ENCODE measurements around the gene RSPH9. TPM values are rescaled to one million over a fixed set of nuclear protein-coding genes. Genes with fewer than 3 reads are reported as not detected.

Gene RSPH9
- total RNA-seq, 1 experiment from 2014 or later: 0.28 TPM

DNA sequence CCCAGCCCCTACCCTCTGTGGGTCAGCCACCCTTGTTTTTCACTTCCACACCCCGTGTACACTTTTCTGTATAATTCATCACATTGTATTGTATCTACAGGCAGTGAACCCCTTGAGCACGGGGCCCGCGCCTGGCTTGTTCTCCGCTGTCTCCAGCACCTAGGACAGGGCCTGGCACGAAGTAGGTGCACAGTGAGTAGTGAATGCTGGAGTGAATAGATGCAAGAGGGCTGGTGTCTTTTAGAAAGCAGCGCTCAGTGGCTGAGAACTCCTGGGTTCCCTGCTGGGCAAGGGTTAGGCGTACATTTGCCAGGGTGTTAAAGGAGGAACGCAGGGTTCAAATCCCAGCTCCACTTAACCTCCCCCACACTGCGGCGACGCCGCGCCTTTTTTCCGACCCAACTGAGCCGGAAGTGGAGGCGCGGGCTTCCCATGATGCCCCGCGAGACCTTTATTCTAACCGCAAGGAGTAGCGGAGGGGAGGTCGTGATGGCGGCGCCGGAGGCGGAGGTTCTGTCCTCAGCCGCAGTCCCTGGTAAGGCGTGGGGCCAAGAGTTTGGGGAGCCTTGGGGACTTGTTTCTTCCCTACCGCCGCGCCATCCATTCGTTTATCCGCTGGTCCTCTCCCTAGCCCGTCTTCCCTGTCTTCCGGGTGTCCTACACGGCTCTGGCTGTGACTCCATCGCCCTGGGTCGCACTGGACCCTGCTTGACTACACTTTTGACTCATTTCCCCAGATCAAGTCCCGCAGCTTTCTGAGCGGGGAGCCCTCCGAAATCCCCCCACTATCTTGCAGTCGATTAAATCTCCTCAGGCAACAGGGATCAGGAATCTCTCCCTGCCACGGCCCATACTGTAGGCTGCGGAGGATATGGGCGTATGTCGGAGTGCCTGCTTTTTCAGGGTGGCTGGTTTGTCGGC, 9.2 kb upstream of the RSPH9 start, which contains the start of gene MAD2L1BP:
Gene MAD2L1BP, plus strand, starts transcription at position 454 of the 921 bp plus-strand sequence. Its CDS starts 36 bp downstream, at position 490.
- peak; percentile 95 for ATAC-seq
- CTCF ChIA-PET: no interaction called here
- intact Hi-C loops (cut with micrococcal nuclease; ENCODE audit: unreplicated experiment): no loop called here

DNA sequence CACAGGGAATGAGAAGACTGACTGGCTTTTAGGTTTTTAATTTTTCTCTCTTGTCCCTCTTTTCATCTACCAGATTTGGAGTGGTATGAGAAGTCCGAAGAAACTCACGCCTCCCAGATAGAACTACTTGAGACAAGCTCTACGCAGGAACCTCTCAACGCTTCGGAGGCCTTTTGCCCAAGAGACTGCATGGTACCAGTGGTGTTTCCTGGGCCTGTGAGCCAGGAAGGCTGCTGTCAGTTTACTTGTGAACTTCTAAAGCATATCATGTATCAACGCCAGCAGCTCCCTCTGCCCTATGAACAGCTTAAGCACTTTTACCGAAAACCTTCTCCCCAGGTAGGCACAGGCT, 8.6 kb upstream of the RSPH9 start:
- CTCF ChIA-PET: no interaction called here
- DNase-seq (ENCODE audit: low read depth, low spot score) (no peak), ATAC-seq (peak; percentile 16; the same call in 1 of the 2 replicates)
- in situ Hi-C loops (cut with HindIII; ENCODE audit: low pct_unique_long_range_greater_than_20kb, low sequenced_read_pairs) (no loop called here), intact Hi-C loops (cut with micrococcal nuclease; ENCODE audit: unreplicated experiment) (no loop called here)
- POLR2A ChIA-PET: no interaction called here
- no peaks in the 10 kb centered on the region for H3K9me3 ChIP-seq (ENCODE audit: control insufficient read depth, insufficient read depth, low read depth, low read length)
- TF ChIP-seq, protein P1, sequence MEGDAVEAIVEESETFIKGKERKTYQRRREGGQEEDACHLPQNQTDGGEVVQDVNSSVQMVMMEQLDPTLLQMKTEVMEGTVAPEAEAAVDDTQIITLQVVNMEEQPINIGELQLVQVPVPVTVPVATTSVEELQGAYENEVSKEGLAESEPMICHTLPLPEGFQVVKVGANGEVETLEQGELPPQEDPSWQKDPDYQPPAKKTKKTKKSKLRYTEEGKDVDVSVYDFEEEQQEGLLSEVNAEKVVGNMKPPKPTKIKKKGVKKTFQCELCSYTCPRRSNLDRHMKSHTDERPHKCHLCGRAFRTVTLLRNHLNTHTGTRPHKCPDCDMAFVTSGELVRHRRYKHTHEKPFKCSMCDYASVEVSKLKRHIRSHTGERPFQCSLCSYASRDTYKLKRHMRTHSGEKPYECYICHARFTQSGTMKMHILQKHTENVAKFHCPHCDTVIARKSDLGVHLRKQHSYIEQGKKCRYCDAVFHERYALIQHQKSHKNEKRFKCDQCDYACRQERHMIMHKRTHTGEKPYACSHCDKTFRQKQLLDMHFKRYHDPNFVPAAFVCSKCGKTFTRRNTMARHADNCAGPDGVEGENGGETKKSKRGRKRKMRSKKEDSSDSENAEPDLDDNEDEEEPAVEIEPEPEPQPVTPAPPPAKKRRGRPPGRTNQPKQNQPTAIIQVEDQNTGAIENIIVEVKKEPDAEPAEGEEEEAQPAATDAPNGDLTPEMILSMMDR (IDR thresholded peaks at IDR 0.05): no peak
- BruUV-seq (replicated peaks): no TSS peak
- H3K4me3 ChIP-seq (ENCODE audit: low read depth in 2 of 2, low read length in 2 of 2): peak overlapping the region; percentile 84 to 86
- H3K36me3 ChIP-seq (ENCODE audit: control insufficient read depth, insufficient read depth, low read length): peaks cover 6% of the 10 kb centered on the region
- peaks cover 10% of the 10 kb centered on the region for H3K4me1 ChIP-seq (ENCODE audit: control insufficient read depth, insufficient read depth, low read length)
- H3K27me3 ChIP-seq (ENCODE audit: control insufficient read depth, insufficient read depth, low read length): no peaks in the 10 kb centered on the region
- H3K27ac ChIP-seq (ENCODE audit: low read length): peak overlapping the region; percentile 95

More for the DNA sequence above, 9.2 kb upstream of the RSPH9 start, which contains the start of gene MAD2L1BP:
- no peak for DNase-seq (ENCODE audit: low read depth, low spot score)
- POLR2A ChIA-PET: interaction anchor here (0.5 kb wide), 2 partner anchors 58 to 69 kb away, joined by 4 read pairs; no protein-coding TSS in a partner anchor
- BruUV-seq (replicated peaks): no TSS peak
- Histone ChIP-seq H3K4me3 (ENCODE audit: low read depth in 2 of 2, low read length in 2 of 2) (peak within 1 kb of the TSS; percentile 84 to 86), H3K4me1 (ENCODE audit: control insufficient read depth, insufficient read depth, low read length) (peaks cover 13% of the 10 kb centered on the region), H3K9me3 (ENCODE audit: control insufficient read depth, insufficient read depth, low read depth, low read length) (no peaks in the 10 kb centered on the region), H3K27ac (ENCODE audit: low read length) (peak within 1 kb of the TSS; percentile 95), H3K36me3 (ENCODE audit: control insufficient read depth, insufficient read depth, low read length) (peaks cover 6% of the 10 kb centered on the region), H3K27me3 (ENCODE audit: control insufficient read depth, insufficient read depth, low read length) (no peaks in the 10 kb centered on the region)
- TF ChIP-seq SIN3A (IDR thresholded peaks at IDR 0.05; ENCODE audit: borderline replicate concordance, insufficient read depth, low read depth, low read length) (peak; percentile 92; the same call in 1 of the 2 replicates), TCF7L2 (IDR thresholded peaks at IDR 0.05; ENCODE audit: low read depth, low read length) (peak; percentile 98), POLR2AphosphoS5 (IDR thresholded peaks at IDR 0.05; ENCODE audit: low read depth, low read length) (peak; percentile 96)
- TF ChIP-seq, protein P2, sequence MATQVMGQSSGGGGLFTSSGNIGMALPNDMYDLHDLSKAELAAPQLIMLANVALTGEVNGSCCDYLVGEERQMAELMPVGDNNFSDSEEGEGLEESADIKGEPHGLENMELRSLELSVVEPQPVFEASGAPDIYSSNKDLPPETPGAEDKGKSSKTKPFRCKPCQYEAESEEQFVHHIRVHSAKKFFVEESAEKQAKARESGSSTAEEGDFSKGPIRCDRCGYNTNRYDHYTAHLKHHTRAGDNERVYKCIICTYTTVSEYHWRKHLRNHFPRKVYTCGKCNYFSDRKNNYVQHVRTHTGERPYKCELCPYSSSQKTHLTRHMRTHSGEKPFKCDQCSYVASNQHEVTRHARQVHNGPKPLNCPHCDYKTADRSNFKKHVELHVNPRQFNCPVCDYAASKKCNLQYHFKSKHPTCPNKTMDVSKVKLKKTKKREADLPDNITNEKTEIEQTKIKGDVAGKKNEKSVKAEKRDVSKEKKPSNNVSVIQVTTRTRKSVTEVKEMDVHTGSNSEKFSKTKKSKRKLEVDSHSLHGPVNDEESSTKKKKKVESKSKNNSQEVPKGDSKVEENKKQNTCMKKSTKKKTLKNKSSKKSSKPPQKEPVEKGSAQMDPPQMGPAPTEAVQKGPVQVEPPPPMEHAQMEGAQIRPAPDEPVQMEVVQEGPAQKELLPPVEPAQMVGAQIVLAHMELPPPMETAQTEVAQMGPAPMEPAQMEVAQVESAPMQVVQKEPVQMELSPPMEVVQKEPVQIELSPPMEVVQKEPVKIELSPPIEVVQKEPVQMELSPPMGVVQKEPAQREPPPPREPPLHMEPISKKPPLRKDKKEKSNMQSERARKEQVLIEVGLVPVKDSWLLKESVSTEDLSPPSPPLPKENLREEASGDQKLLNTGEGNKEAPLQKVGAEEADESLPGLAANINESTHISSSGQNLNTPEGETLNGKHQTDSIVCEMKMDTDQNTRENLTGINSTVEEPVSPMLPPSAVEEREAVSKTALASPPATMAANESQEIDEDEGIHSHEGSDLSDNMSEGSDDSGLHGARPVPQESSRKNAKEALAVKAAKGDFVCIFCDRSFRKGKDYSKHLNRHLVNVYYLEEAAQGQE (IDR thresholded peaks at IDR 0.05; ENCODE audit: insufficient read depth in 1 of 2, low read depth in 2 of 2, low read length in 1 of 2): peak; percentile 92 to 95
- TF ChIP-seq, protein P1 (IDR thresholded peaks at IDR 0.05): no peak
- in situ Hi-C loops (cut with HindIII; ENCODE audit: low pct_unique_long_range_greater_than_20kb, low sequenced_read_pairs): no loop called here
